Measurements from ENCODE around the gene MUC5AC. TPM values are rescaled to one million over a fixed set of nuclear protein-coding genes. Genes with fewer than 3 reads are reported as not detected.

Gene MUC5AC
- polyA plus RNA-seq, 1 donor from 2014 or later = not detected

- Histone ChIP-seq H3K9me3 (ENCODE audit: low read length) (no peaks in the 10 kb centered on the region), H3K4me2 (ENCODE audit: low read length) (no peak overlapping the region), H3K79me2 (replicated peaks; ENCODE audit: insufficient read depth, low read length) (no peaks in the 10 kb centered on the region), H3K9me2 (ENCODE audit: insufficient read depth, low read length) (no peaks in the 10 kb centered on the region), H3K36me3 (ENCODE audit: insufficient read depth, low read length) (no peaks in the 10 kb centered on the region), H3F3A (ENCODE audit: insufficient read depth, low read length, poor library complexity, severe bottlenecking) (no peaks in the 10 kb centered on the region), H3K27me3 (ENCODE audit: insufficient read depth, low read depth, low read length) (no peaks in the 10 kb centered on the region), H2AFZ (ENCODE audit: low read depth, low read length) (no peak overlapping the region), H3K4me3 (ENCODE audit: low read length) (no peak overlapping the region), H4K20me1 (ENCODE audit: insufficient read depth) (no peaks in the 10 kb centered on the region), H3K27ac (ENCODE audit: low read length) (no peak overlapping the region), H3K9ac (ENCODE audit: low read length) (no peak overlapping the region)
- TF ChIP-seq REST (IDR thresholded peaks at IDR 0.05; ENCODE audit: borderline replicate concordance) (no peak), POLR2AphosphoS5 (IDR thresholded peaks at IDR 0.05) (no peak)
Measured at GRCh38 chr11:1196516-1197391, 39.0 kb downstream of the MUC5AC start.

- no peak overlapping the region for H3K4me3 ChIP-seq (ENCODE audit: low read length)
- H3K9me2 ChIP-seq (ENCODE audit: insufficient read depth, low read length) = no peaks in the 10 kb centered on the region
- H2AFZ ChIP-seq (ENCODE audit: low read depth, low read length) = no peak overlapping the region
- H3K36me3 ChIP-seq (ENCODE audit: insufficient read depth, low read length) = no peaks in the 10 kb centered on the region
- H3K9ac ChIP-seq (ENCODE audit: low read length) = no peak overlapping the region
- no peaks in the 10 kb centered on the region for H3F3A ChIP-seq (ENCODE audit: insufficient read depth, low read length, poor library complexity, severe bottlenecking)
- no peaks in the 10 kb centered on the region for H4K20me1 ChIP-seq (ENCODE audit: insufficient read depth)
- no peaks in the 10 kb centered on the region for H3K27me3 ChIP-seq (ENCODE audit: insufficient read depth, low read depth, low read length)
- H3K9me3 ChIP-seq (ENCODE audit: low read length) = no peaks in the 10 kb centered on the region
- no peak overlapping the region for H3K4me2 ChIP-seq (ENCODE audit: low read length)
- no peak overlapping the region for H3K27ac ChIP-seq (ENCODE audit: low read length)
- TF ChIP-seq EP300 (conservative IDR thresholded peaks at IDR 0.05; ENCODE audit: poor library complexity, severe bottlenecking) = no peak
- TF ChIP-seq RAD21 (conservative IDR thresholded peaks at IDR 0.05) = no peak
- TF ChIP-seq POLR2AphosphoS5 (IDR thresholded peaks at IDR 0.05) = no peak
- TF ChIP-seq REST (IDR thresholded peaks at IDR 0.05; ENCODE audit: borderline replicate concordance) = no peak
- TF ChIP-seq CTCF (IDR thresholded peaks at IDR 0.05; ENCODE audit: poor library complexity, severe bottlenecking) = no peak
- TF ChIP-seq EZH2 (IDR thresholded peaks at IDR 0.05; ENCODE audit: borderline replicate concordance, insufficient read depth, low read length, poor library complexity, severe bottlenecking) = no peak
- TF ChIP-seq TAF1 (IDR thresholded peaks at IDR 0.05; ENCODE audit: low read depth) = no peak
- TF ChIP-seq MXI1 (conservative IDR thresholded peaks at IDR 0.05; ENCODE audit: poor library complexity, severe bottlenecking) = no peak
- TF ChIP-seq SMC3 (conservative IDR thresholded peaks at IDR 0.05; ENCODE audit: poor library complexity) = no peak
- H3K79me2 ChIP-seq (replicated peaks; ENCODE audit: insufficient read depth, low read length) = no peaks in the 10 kb centered on the region
Measured at GRCh38 chr11:1197431-1197885, 39.7 kb downstream of the MUC5AC start.
